ENCODE data around the gene MYO1A. TPM values are rescaled to one million over a fixed set of nuclear protein-coding genes. Genes with fewer than 3 reads are reported as not detected.

MYO1A gene
- polyA plus RNA-seq, 2 of the 4 experiments (the other 2 are of a cell fraction) = 0.67 to 1.9 TPM

DNA sequence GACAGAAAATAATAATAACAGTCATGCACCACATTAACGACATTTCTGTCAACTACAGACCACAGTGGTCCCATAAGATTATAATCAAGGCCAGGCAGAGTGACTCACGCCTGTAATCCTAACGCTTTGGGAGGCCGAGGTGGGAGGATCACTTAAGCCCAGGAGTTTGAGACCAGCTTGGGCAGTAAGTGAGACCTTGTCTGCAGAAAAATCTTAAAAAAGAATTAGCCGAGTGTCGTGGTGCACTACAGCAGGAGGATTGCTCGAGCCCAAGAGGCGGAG lies 47.6 kb upstream of the MYO1A start:
- WGBS (ENCODE audit: missing lambda C conversion rate) = 89% methylated on average over 8 of the region's 8 CpGs

DNA sequence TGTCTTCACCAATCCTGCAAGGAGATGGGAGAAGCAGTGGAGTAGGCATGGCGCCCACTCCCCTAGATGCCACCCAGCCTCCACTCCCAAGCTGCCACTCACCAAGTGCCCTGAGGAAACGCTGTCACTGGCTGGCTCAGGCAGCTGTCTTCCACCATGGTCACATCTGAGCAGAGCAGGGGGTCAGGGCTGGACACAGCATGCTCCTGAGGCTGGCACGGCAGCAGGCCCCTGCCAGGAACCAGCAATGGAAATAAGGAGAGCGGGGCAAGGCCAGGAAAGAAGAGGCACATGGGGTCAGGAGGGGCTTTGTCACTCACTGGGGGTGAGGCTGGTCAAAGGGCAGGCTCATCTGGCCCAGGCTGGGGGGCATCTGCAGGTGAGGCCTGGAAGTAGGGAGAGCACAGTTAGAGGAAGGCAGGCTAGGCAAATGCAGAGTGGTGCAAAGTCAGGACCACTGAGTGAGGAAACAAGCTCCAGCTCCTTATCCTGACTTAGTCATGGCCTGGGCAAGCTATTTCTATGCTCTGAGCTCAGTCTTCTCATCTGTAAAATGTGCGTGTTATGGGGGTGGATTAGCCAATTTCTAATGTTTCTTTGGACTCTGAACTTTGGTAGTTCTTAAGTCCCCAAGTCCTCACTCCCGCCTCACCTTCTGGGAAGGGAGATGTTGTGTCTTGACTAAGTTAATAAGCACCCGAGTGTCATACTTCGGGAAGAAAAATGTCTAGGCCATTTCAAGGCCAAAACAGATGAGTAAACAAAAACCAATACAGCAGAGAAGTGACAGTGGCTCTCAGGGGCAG lies 47.0 kb upstream of the MYO1A start:
- CTCF ChIA-PET = interaction anchor here (1.0 to 18.3 kb wide), 8 partner anchors 10 to 86 kb away, joined by 3 to 330 read pairs (median 5); partner anchors contain the start of genes LRP1 and STAT6
- FAIRE-seq (no peak), ATAC-seq (no peak), DNase-seq (ENCODE audit: low read depth in 1 of 2, low spot score in 1 of 2) (no peak)
- POLR2A ChIA-PET = interaction anchor here (1.9 to 2.2 kb wide), 2 partner anchors 8 to 14 kb away, joined by 12 to 14 read pairs; partner anchors contain the start of genes NAB2 and STAT6
- TF ChIP-seq, protein P1, sequence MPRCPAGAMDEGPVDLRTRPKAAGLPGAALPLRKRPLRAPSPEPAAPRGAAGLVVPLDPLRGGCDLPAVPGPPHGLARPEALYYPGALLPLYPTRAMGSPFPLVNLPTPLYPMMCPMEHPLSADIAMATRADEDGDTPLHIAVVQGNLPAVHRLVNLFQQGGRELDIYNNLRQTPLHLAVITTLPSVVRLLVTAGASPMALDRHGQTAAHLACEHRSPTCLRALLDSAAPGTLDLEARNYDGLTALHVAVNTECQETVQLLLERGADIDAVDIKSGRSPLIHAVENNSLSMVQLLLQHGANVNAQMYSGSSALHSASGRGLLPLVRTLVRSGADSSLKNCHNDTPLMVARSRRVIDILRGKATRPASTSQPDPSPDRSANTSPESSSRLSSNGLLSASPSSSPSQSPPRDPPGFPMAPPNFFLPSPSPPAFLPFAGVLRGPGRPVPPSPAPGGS (IDR thresholded peaks at IDR 0.05) = no peak
- TF ChIP-seq ESRRA (IDR thresholded peaks at IDR 0.05; ENCODE audit: borderline replicate concordance, low read length) (no peak), HOXB5 (CRISPR knock-in tag; IDR thresholded peaks at IDR 0.05) (no peak), CEBPB (IDR thresholded peaks at IDR 0.05) (no peak), SREBF2 (IDR thresholded peaks at IDR 0.05) (no peak), JUNB (IDR thresholded peaks at IDR 0.05) (no peak), HDAC2 (IDR thresholded peaks at IDR 0.05) (no peak), MYC (IDR thresholded peaks at IDR 0.05; ENCODE audit: borderline replicate concordance, low read length) (no peak), FOSB (CRISPR knock-in tag; IDR thresholded peaks at IDR 0.05) (no peak), ZC3H11A (IDR thresholded peaks at IDR 0.05) (no peak), KDM5A (IDR thresholded peaks at IDR 0.05) (no peak), RFX5 (IDR thresholded peaks at IDR 0.05) (no peak), FOXS1 (CRISPR knock-in tag; IDR thresholded peaks at IDR 0.05) (no peak), NFE2L2 (conservative IDR thresholded peaks at IDR 0.05; ENCODE audit: low read length) (no peak), NPAS2 (CRISPR knock-in tag; IDR thresholded peaks at IDR 0.05; ENCODE audit: borderline replicate concordance) (no peak), CHD2 (IDR thresholded peaks at IDR 0.05; ENCODE audit: low read length, partially characterized antibody) (no peak)
- TF ChIP-seq, protein P2, sequence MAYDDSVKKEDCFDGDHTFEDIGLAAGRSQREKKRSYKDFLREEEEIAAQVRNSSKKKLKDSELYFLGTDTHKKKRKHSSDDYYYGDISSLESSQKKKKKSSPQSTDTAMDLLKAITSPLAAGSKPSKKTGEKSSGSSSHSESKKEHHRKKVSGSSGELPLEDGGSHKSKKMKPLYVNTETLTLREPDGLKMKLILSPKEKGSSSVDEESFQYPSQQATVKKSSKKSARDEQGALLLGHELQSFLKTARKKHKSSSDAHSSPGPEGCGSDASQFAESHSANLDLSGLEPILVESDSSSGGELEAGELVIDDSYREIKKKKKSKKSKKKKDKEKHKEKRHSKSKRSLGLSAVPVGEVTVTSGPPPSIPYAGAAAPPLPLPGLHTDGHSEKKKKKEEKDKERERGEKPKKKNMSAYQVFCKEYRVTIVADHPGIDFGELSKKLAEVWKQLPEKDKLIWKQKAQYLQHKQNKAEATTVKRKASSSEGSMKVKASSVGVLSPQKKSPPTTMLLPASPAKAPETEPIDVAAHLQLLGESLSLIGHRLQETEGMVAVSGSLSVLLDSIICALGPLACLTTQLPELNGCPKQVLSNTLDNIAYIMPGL (CRISPR knock-in tag; IDR thresholded peaks at IDR 0.05; ENCODE audit: borderline replicate concordance) = no peak
- Histone ChIP-seq H3K4me1 (peaks cover 11% of the 10 kb centered on the region), H3K4me2 (no peak overlapping the region), H3K9me3 (no peaks in the 10 kb centered on the region), H3K27ac (no peak overlapping the region), H3K4me3 (no peak overlapping the region)
- 81% methylated on average over 8 of the region's 8 CpGs for WGBS (ENCODE audit: missing lambda C conversion rate)

More for the DNA sequence above, 47.6 kb upstream of the MYO1A start:
- FAIRE-seq = no peak
- ChIA-PET POLR2A (interaction anchor here (1.9 to 2.2 kb wide), 2 partner anchors 9 to 14 kb away, joined by 12 to 14 read pairs; partner anchors contain the start of genes NAB2 and STAT6), CTCF (interaction anchor here (1.0 to 18.3 kb wide), 6 partner anchors 11 to 37 kb away, joined by 3 to 330 read pairs (median 4); partner anchors contain the start of genes LRP1 and STAT6)
- TF ChIP-seq TFCP2L1 (CRISPR knock-in tag; IDR thresholded peaks at IDR 0.05) (no peak), ZNF302 (CRISPR knock-in tag; IDR thresholded peaks at IDR 0.05) (no peak), NR3C1 (IDR thresholded peaks at IDR 0.05) (no peak), FOXS1 (CRISPR knock-in tag; IDR thresholded peaks at IDR 0.05) (no peak), JUNB (IDR thresholded peaks at IDR 0.05) (no peak), MAZ (IDR thresholded peaks at IDR 0.05; ENCODE audit: borderline replicate concordance, low read depth, low read length) (no peak), NPAS2 (CRISPR knock-in tag; IDR thresholded peaks at IDR 0.05; ENCODE audit: borderline replicate concordance) (no peak), SMC3 (IDR thresholded peaks at IDR 0.05) (no peak), HEYL (CRISPR knock-in tag; IDR thresholded peaks at IDR 0.05) (no peak), RFX5 (IDR thresholded peaks at IDR 0.05) (no peak)
- TF ChIP-seq, protein P1 (IDR thresholded peaks at IDR 0.05) = no peak
- TF ChIP-seq, protein P3, sequence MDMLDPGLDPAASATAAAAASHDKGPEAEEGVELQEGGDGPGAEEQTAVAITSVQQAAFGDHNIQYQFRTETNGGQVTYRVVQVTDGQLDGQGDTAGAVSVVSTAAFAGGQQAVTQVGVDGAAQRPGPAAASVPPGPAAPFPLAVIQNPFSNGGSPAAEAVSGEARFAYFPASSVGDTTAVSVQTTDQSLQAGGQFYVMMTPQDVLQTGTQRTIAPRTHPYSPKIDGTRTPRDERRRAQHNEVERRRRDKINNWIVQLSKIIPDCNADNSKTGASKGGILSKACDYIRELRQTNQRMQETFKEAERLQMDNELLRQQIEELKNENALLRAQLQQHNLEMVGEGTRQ (IDR thresholded peaks at IDR 0.05) = no peak
- TF ChIP-seq, protein P4, sequence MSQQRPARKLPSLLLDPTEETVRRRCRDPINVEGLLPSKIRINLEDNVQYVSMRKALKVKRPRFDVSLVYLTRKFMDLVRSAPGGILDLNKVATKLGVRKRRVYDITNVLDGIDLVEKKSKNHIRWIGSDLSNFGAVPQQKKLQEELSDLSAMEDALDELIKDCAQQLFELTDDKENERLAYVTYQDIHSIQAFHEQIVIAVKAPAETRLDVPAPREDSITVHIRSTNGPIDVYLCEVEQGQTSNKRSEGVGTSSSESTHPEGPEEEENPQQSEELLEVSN (IDR thresholded peaks at IDR 0.05; ENCODE audit: borderline replicate concordance, low read depth) = no peak
- TF ChIP-seq, protein P5, sequence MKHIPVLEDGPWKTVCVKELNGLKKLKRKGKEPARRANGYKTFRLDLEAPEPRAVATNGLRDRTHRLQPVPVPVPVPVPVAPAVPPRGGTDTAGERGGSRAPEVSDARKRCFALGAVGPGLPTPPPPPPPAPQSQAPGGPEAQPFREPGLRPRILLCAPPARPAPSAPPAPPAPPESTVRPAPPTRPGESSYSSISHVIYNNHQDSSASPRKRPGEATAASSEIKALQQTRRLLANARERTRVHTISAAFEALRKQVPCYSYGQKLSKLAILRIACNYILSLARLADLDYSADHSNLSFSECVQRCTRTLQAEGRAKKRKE (CRISPR knock-in tag; IDR thresholded peaks at IDR 0.05; ENCODE audit: low read depth) = no peak
- Histone ChIP-seq H3K9me3 (no peaks in the 10 kb centered on the region), H3K4me1 (peaks cover 17% of the 10 kb centered on the region), H3K27ac (no peak overlapping the region), H3K4me2 (no peak overlapping the region), H3K4me3 (no peak overlapping the region)
- no peak for DNase-seq (ENCODE audit: low read depth in 1 of 2, low spot score in 1 of 2)
- ATAC-seq = no peak
